Measurements from ENCODE around the gene DPM2. TPM values are rescaled to one million over a fixed set of nuclear protein-coding genes. Genes with fewer than 3 reads are reported as not detected.

Gene DPM2
- total RNA-seq, 1 donor from 2014 or later, result 14.9 TPM

GRCh38 chr9:127960410-127961154 lies 22.9 kb upstream of the DPM2 start:
- no peak for DNase-seq (ENCODE audit: low spot score)
- intact Hi-C loops (cut with DNase I), result no loop called here

GRCh38 chr9:127959841-127960409 lies 22.3 kb upstream of the DPM2 start:
- intact Hi-C loops (cut with DNase I), result no loop called here

GRCh38 chr9:127959398-127959797 lies 21.7 kb upstream of the DPM2 start:
- intact Hi-C loops (cut with DNase I), result no loop called here
- no peak for DNase-seq (ENCODE audit: low spot score)

More at GRCh38 chr9:127959841-127960409, 22.3 kb upstream of the DPM2 start:
- DNase-seq (ENCODE audit: low spot score), result no peak

- DNase-seq (ENCODE audit: low spot score), result no peak
- intact Hi-C loops (cut with DNase I), result no loop called here
These were observed 21.1 kb upstream of the DPM2 start for GRCh38 chr9:127958728-127959127.

- intact Hi-C loops (cut with DNase I), result no loop called here
These were observed 17.8 kb upstream of the DPM2 start for GRCh38 chr9:127955294-127956015.

GRCh38 chr9:127954831-127955293 lies 17.2 kb upstream of the DPM2 start:
- DNase-seq (ENCODE audit: low spot score), result no peak
- intact Hi-C loops (cut with DNase I), result no loop called here

More at GRCh38 chr9:127955294-127956015, 17.8 kb upstream of the DPM2 start:
- DNase-seq (ENCODE audit: low spot score), result no peak

- intact Hi-C loops (cut with DNase I), result no loop called here
- DNase-seq (ENCODE audit: low spot score), result no peak
These were observed 16.3 kb upstream of the DPM2 start for GRCh38 chr9:127953768-127954505.

GRCh38 chr9:127953154-127953553 lies 15.5 kb upstream of the DPM2 start:
- intact Hi-C loops (cut with DNase I), result no loop called here
- no peak for DNase-seq (ENCODE audit: low spot score)

GRCh38 chr9:127950513-127951289 lies 13.0 kb upstream of the DPM2 start:
- intact Hi-C loops (cut with DNase I), result loop anchor here (2.0 kb wide), 2 partner anchors 22 to 30 kb away; partner anchors contain the start of gene EEIG1
- peak; percentile 85 for DNase-seq (ENCODE audit: low spot score)

GRCh38 chr9:127949827-127950512 lies 12.3 kb upstream of the DPM2 start:
- no peak for DNase-seq (ENCODE audit: low spot score)
- intact Hi-C loops (cut with DNase I), result loop anchor here (2.0 kb wide), 2 partner anchors 23 to 31 kb away; partner anchors contain the start of gene EEIG1

GRCh38 chr9:127947841-127948710 lies 10.4 kb upstream of the DPM2 start:
- intact Hi-C loops (cut with DNase I), result no loop called here
- DNase-seq (ENCODE audit: low spot score), result no peak

- intact Hi-C loops (cut with DNase I), result no loop called here
- no peak for DNase-seq (ENCODE audit: low spot score)
These were observed 9.1 kb upstream of the DPM2 start for GRCh38 chr9:127946728-127947127.

GRCh38 chr9:127945942-127946341 lies 8.3 kb upstream of the DPM2 start:
- intact Hi-C loops (cut with DNase I), result no loop called here
- no peak for DNase-seq (ENCODE audit: low spot score)

GRCh38 chr9:127945338-127945737 lies 7.7 kb upstream of the DPM2 start:
- intact Hi-C loops (cut with DNase I), result no loop called here
- no peak for DNase-seq (ENCODE audit: low spot score)

- intact Hi-C loops (cut with DNase I), result no loop called here
- DNase-seq (ENCODE audit: low spot score), result no peak
These were observed 7.0 kb upstream of the DPM2 start for GRCh38 chr9:127944586-127945218.

GRCh38 chr9:127943731-127944144 lies 6.1 kb upstream of the DPM2 start:
- peak; percentile 93 for DNase-seq (ENCODE audit: low spot score)
- intact Hi-C loops (cut with DNase I), result loop anchor here (1.0 kb wide), 2 partner anchors 92 to 174 kb away; no protein-coding TSS in a partner anchor
